ENCODE results near the gene SPSB1. TPM values are rescaled to one million over a fixed set of nuclear protein-coding genes. Genes with fewer than 3 reads are reported as not detected.

SPSB1 gene
- total and polyA plus RNA-seq, 2 of the 4 experiments (the other 2 are of a cell fraction): 16.7 to 19.8 TPM

DNA sequence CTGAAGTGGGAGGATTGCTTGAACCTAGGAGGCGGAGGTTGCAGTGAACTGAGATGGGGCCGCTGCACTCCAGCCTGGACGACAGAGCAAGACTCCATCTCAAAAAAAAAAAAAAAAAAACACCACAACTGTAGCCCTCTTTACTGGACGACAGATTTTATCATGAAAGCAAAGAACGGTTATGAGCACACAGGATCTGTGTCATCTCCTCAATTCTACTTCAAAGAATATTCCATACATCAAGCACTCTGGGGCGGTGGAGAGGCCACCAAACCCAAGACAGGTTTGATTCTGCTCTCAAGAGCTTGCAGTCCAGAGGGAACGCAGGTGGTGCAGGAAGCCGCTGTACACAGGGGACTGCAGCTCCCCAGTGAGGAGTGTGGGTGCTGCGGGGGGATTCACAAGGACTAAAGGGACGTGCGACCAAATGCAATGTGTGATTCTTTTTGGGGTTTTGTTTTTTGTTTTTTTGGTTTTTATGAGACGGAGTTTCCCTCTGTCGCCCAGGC is 110.1 kb downstream of the SPSB1 start:
- no peak for ATAC-seq (ENCODE audit: low read depth)
- no peak for DNase-seq
- Histone ChIP-seq H3K4me1 (ENCODE audit: control insufficient read depth, insufficient read depth, low read length) (peaks cover 33% of the 10 kb centered on the region), H4K5ac (ENCODE audit: low read depth, low read length) (no peak overlapping the region), H2AFZ (replicated peaks; ENCODE audit: low read length, poor library complexity) (no peak overlapping the region), H2BK5ac (ENCODE audit: low read depth, low read length, poor library complexity, severe bottlenecking) (no peak overlapping the region), H3K36me3 (ENCODE audit: control insufficient read depth, insufficient read depth, low read length) (no peaks in the 10 kb centered on the region), H3K18ac (ENCODE audit: low read depth, low read length) (no peak overlapping the region), H3K4ac (ENCODE audit: low read depth, low read length) (no peak overlapping the region), H3K27me3 (ENCODE audit: control insufficient read depth, insufficient read depth, low read length) (no peaks in the 10 kb centered on the region), H3K23ac (ENCODE audit: low read depth, low read length) (no peak overlapping the region), H2BK15ac (ENCODE audit: low read depth, low read length) (no peak overlapping the region), H2BK120ac (ENCODE audit: low read depth, low read length) (no peak overlapping the region; the same call in 1 of the 2 replicates), H3K14ac (replicated peaks; ENCODE audit: low read depth, low read length) (no peak overlapping the region), H3K4me3 (ENCODE audit: insufficient read depth, low read depth, low read length) (no peak overlapping the region), H4K91ac (ENCODE audit: insufficient read depth, low read depth, low read length) (no peak overlapping the region), H3K9me3 (ENCODE audit: control insufficient read depth, insufficient read depth, low read length) (no peaks in the 10 kb centered on the region), H2AK5ac (ENCODE audit: low read depth, low read length) (no peak overlapping the region), H3K9ac (ENCODE audit: low read depth, low read length) (no peak overlapping the region), H3K27ac (ENCODE audit: insufficient read depth, low read length) (no peak overlapping the region), H3K56ac (ENCODE audit: extremely low read depth, insufficient read depth, low read length) (no peak overlapping the region), H2BK20ac (ENCODE audit: low read depth, low read length) (no peak overlapping the region), H2AK9ac (replicated peaks; ENCODE audit: low read depth, low read length, poor library complexity) (no peak overlapping the region), H3K9me1 (ENCODE audit: insufficient read depth, low read length) (peaks cover 7% of the 10 kb centered on the region), H3K79me1 (ENCODE audit: low read depth in 1 of 2, low read length in 2 of 2) (no peaks in the 10 kb centered on the region), H4K8ac (ENCODE audit: low read depth in 2 of 2, low read length in 2 of 2) (no peak overlapping the region), H4K20me1 (ENCODE audit: insufficient read depth, low read length) (peaks cover 6% of the 10 kb centered on the region), H3K4me2 (ENCODE audit: low read depth, low read length) (no peak overlapping the region)
- intact Hi-C loops (cut with micrococcal nuclease): no loop called here
- in situ Hi-C loops (cut with MboI; ENCODE audit: low sequenced_read_pairs): no loop called here
- no peak for TF ChIP-seq MAFK (IDR thresholded peaks at IDR 0.05; ENCODE audit: low read depth, low read length)
- TF ChIP-seq NFE2L2 (IDR thresholded peaks at IDR 0.05; ENCODE audit: low read depth, low read length): no peak
- TF ChIP-seq BHLHE40 (IDR thresholded peaks at IDR 0.05; ENCODE audit: low read depth, low read length): no peak
- TF ChIP-seq POLR2A (IDR thresholded peaks at IDR 0.05; ENCODE audit: low read depth, low read length): no peak
- no peak for TF ChIP-seq SMC3 (IDR thresholded peaks at IDR 0.05; ENCODE audit: low read depth, low read length)
- TF ChIP-seq RFX5 (IDR thresholded peaks at IDR 0.05; ENCODE audit: low read depth, low read length): no peak
- TF ChIP-seq, protein P1, sequence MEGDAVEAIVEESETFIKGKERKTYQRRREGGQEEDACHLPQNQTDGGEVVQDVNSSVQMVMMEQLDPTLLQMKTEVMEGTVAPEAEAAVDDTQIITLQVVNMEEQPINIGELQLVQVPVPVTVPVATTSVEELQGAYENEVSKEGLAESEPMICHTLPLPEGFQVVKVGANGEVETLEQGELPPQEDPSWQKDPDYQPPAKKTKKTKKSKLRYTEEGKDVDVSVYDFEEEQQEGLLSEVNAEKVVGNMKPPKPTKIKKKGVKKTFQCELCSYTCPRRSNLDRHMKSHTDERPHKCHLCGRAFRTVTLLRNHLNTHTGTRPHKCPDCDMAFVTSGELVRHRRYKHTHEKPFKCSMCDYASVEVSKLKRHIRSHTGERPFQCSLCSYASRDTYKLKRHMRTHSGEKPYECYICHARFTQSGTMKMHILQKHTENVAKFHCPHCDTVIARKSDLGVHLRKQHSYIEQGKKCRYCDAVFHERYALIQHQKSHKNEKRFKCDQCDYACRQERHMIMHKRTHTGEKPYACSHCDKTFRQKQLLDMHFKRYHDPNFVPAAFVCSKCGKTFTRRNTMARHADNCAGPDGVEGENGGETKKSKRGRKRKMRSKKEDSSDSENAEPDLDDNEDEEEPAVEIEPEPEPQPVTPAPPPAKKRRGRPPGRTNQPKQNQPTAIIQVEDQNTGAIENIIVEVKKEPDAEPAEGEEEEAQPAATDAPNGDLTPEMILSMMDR (conservative IDR thresholded peaks at IDR 0.05; ENCODE audit: low read depth, low read length): no peak
- TF ChIP-seq RCOR1 (IDR thresholded peaks at IDR 0.05; ENCODE audit: insufficient replicate concordance, low read length): no peak
- BruUV-seq (replicated peaks): no TSS peak
- POLR2A ChIA-PET (ENCODE audit: unreplicated experiment): no interaction called here
- WGBS, 2 experiments (ENCODE audit: extremely low coverage in 2 of 2, insufficient read length in 1 of 2): no CpG with 5 or more reads among the region's 13 CpGs
- CTCF ChIA-PET: no interaction called here
- dilution Hi-C loops (cut with HindIII; ENCODE audit: low sequenced_read_pairs, unreplicated experiment): no loop called here

Data from IMR-90 (cell line).